ENCODE measurements around the gene MOSPD3. TPM values are rescaled to one million over a fixed set of nuclear protein-coding genes. Genes with fewer than 3 reads are reported as not detected.

MOSPD3 gene
- polyA plus RNA-seq, 1 experiment: 9.1 TPM

- H3K4me3 ChIP-seq (ENCODE audit: low read depth, low read length): peak within 1 kb of the TSS; percentile 99
- H3K27ac ChIP-seq (ENCODE audit: low read depth, low read length): peak within 1 kb of the TSS; percentile 87
- DNase-seq (ENCODE audit: low read depth, low spot score): peak; percentile 100
- POLR2A ChIA-PET: interaction anchor here (0.5 to 5.2 kb wide), 39 partner anchors 9 to 303 kb away, joined by 3 to 68 read pairs (median 5); partner anchors contain the start of genes AGFG2, MEPCE, MOSPD3 and PCOLCE
- H3K27me3 ChIP-seq (ENCODE audit: control insufficient read depth, insufficient read depth, low read length): no peaks in the 10 kb centered on the region
- no peak for TF ChIP-seq CTCF (IDR thresholded peaks at IDR 0.05; ENCODE audit: low read depth, low read length)
- H3K9me3 ChIP-seq (ENCODE audit: control insufficient read depth, insufficient read depth, low read length): no peaks in the 10 kb centered on the region; the same call in 1 of the 2 replicates
- CTCF ChIA-PET: interaction anchor here (0.9 to 3.8 kb wide), 10 partner anchors 17 to 265 kb away, joined by 3 to 25 read pairs (median 6); partner anchors contain the start of genes MOSPD3 and POP7
Observed at GRCh38 chr7:100586266-100587025, 25.9 kb upstream of the MOSPD3 start, which contains the start of gene FBXO24. Gene FBXO24, plus strand, starts transcription at chr7:100586328. Its CDS starts 298 bp downstream, at chr7:100586626.

- ChIA-PET CTCF (interaction anchor here (0.6 to 2.2 kb wide), 9 partner anchors 14 to 119 kb away, joined by 3 to 15 read pairs (median 7); partner anchors contain the start of genes GNB2, MOSPD3 and PCOLCE), POLR2A (interaction anchor here (0.5 to 1.1 kb wide), 5 partner anchors 10 to 159 kb away, joined by 3 to 5 read pairs (median 3); partner anchors contain the start of genes MEPCE and PCOLCE)
- no peak for DNase-seq (ENCODE audit: low read depth, low spot score)
Observed at GRCh38 chr7:100588438-100588837, 23.9 kb upstream of the MOSPD3 start.

GRCh38 chr7:100589341-100589947, 22.9 kb upstream of the MOSPD3 start:
- H3K27ac ChIP-seq (ENCODE audit: low read depth, low read length): no peak overlapping the region
- CTCF ChIA-PET: interaction anchor here (0.9 to 2.2 kb wide), 4 partner anchors 13 to 106 kb away, joined by 3 to 9 read pairs (median 5); partner anchors contain the start of genes MOSPD3, NYAP1 and PCOLCE
- no peak overlapping the region for H3K4me3 ChIP-seq (ENCODE audit: low read depth, low read length)
- H3K27me3 ChIP-seq (ENCODE audit: control insufficient read depth, insufficient read depth, low read length): no peaks in the 10 kb centered on the region
- no peak for DNase-seq (ENCODE audit: low read depth, low spot score)
- TF ChIP-seq CTCF (IDR thresholded peaks at IDR 0.05; ENCODE audit: low read depth, low read length): no peak
- H3K9me3 ChIP-seq (ENCODE audit: control insufficient read depth, insufficient read depth, low read length): no peaks in the 10 kb centered on the region; the same call in 1 of the 2 replicates
- POLR2A ChIA-PET: interaction anchor here (0.6 to 1.1 kb wide), 3 partner anchors 9 to 104 kb away, joined by 3 to 6 read pairs (median 5); partner anchors contain the start of gene PCOLCE

More at GRCh38 chr7:100588438-100588837, 23.9 kb upstream of the MOSPD3 start:
- Histone ChIP-seq H3K27me3 (ENCODE audit: control insufficient read depth, insufficient read depth, low read length) (no peaks in the 10 kb centered on the region), H3K9me3 (ENCODE audit: control insufficient read depth, insufficient read depth, low read length) (no peaks in the 10 kb centered on the region; the same call in 1 of the 2 replicates), H3K4me3 (ENCODE audit: low read depth, low read length) (no peak overlapping the region), H3K27ac (ENCODE audit: low read depth, low read length) (no peak overlapping the region)
- TF ChIP-seq CTCF (IDR thresholded peaks at IDR 0.05; ENCODE audit: low read depth, low read length): peak; percentile 48

- POLR2A ChIA-PET: interaction anchor here (0.6 kb wide), 1 partner anchor 105 kb away, joined by 6 read pairs; no protein-coding TSS in a partner anchor
- no peak overlapping the region for H3K27ac ChIP-seq (ENCODE audit: low read depth, low read length)
- CTCF ChIA-PET: interaction anchor here (0.6 to 2.2 kb wide), 2 partner anchors 17 to 25 kb away, joined by 4 to 9 read pairs; no protein-coding TSS in a partner anchor
- H3K4me3 ChIP-seq (ENCODE audit: low read depth, low read length): no peak overlapping the region
- DNase-seq (ENCODE audit: low read depth, low spot score): no peak
- TF ChIP-seq CTCF (IDR thresholded peaks at IDR 0.05; ENCODE audit: low read depth, low read length): no peak
- H3K27me3 ChIP-seq (ENCODE audit: control insufficient read depth, insufficient read depth, low read length): no peaks in the 10 kb centered on the region
- H3K9me3 ChIP-seq (ENCODE audit: control insufficient read depth, insufficient read depth, low read length): no peaks in the 10 kb centered on the region; the same call in 1 of the 2 replicates
Observed at GRCh38 chr7:100590077-100590737, 22.1 kb upstream of the MOSPD3 start.
